ENCODE data around the gene NFX1.
"Not testable (repeated sequence)": the region's sequence is repeated elsewhere in the genome, so short reads cannot be mapped to it uniquely, and the experiment has no call there.

NFX1 gene

DNA sequence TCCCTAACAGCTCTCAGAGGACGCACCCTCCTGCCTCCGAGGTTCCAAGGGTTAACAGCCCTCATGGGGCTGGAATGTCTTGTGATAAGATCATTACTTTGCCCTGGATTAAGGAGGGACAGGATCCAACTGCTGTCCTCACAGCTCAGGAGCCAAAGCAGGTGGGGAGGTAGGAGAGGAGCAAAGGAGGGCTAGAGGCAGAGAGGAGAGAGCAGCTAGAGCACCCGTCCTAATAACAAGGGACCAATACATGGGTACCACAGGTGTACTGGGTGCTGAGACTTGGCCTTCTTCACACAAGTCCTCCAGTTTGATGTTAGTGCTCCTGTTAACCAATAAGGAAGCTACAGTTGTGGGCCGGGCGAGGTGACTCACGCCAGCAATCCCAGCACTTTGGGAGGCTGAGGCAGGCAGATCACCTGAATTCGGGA is 102.3 kb downstream of the NFX1 start:
- DNase-seq = not testable (repeated sequence)

DNA sequence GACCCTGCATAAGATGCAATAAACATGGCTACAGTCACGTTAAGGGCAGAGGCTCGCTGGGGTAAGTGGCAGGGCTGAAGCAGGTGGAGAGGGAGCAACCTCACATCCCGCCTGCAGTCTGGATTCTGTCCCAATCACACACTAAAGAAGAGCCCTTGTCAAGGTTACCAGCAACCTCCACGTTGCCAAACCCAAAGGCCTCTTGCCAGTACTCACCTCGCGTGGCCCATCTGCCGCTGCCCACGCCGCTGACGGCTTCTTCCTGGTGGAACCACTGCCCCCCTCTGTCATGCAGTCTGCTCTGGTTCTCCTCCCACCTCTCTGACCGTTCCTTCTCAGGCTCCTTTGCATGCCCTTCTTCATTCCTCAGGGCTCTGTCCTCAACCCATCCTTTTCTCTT is 103.3 kb downstream of the NFX1 start:
- DNase-seq = no peak

DNA sequence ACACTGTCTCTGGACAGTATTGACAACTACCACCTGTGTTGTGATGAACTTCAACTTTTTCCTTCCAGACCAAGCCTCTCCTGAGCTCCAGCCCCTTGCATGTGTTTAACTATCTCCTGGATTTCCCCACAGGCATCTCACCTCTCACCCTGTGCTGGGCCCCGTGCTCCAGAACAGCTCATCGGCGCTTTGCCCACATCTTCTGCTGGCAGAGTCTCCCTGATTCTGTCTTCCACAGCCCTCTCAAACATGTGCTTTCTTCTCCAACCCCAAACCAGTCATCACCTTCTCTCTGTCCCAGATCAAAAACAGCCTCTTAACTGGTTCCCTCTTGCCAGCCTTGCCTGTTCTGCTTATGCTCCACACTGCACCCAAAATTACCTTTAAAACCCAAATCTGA is 103.7 kb downstream of the NFX1 start:
- DNase-seq = not testable (repeated sequence)

- DNase-seq = not testable (repeated sequence)
Observed at GRCh38 chr9:33395159-33395879, 105.0 kb downstream of the NFX1 start.

GRCh38 chr9:33397801-33398200 is 107.5 kb downstream of the NFX1 start:
- not testable (repeated sequence) for DNase-seq

GRCh38 chr9:33399047-33399446 is 108.7 kb downstream of the NFX1 start:
- not testable (repeated sequence) for DNase-seq

GRCh38 chr9:33401809-33402208 is 111.5 kb downstream of the NFX1 start:
- DNase-seq = not testable (repeated sequence)

GRCh38 chr9:33402371-33402770 is 112.1 kb downstream of the NFX1 start, which contains the start of gene AQP7:
TSS of gene AQP7 (minus strand) at chr9:33402568. CDS start at chr9:33401262, 1,306 bp downstream.
- DNase-seq = not testable (repeated sequence)

GRCh38 chr9:33403941-33404787 is 113.8 kb downstream of the NFX1 start:
- no peak for DNase-seq

- DNase-seq = no peak
Observed at GRCh38 chr9:33404788-33405362, 114.6 kb downstream of the NFX1 start.

- DNase-seq = no peak
Observed at GRCh38 chr9:33407061-33407460, 116.7 kb downstream of the NFX1 start.

GRCh38 chr9:33408087-33408486 is 117.8 kb downstream of the NFX1 start:
- no peak for DNase-seq

DNA sequence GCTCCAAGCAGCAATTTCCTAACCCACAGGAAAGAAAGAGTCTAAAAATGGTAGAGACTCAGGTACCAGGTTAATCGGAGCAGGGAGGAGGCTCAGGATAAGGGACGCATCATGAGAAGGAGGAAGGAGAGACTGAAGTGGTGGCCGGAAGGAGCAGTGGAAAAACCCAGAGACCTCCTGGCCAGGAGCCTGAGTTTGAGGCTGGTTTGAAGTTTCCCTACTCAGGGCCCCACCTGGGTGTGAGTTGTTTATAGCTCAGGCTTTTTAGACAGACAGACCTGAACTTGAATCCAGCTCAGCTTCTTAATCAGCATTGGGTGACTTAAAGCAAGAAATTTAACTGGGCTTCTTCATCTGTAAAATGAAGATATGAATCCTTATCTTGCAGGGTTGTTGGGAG is 124.0 kb downstream of the NFX1 start:
- no peak for DNase-seq

DNA sequence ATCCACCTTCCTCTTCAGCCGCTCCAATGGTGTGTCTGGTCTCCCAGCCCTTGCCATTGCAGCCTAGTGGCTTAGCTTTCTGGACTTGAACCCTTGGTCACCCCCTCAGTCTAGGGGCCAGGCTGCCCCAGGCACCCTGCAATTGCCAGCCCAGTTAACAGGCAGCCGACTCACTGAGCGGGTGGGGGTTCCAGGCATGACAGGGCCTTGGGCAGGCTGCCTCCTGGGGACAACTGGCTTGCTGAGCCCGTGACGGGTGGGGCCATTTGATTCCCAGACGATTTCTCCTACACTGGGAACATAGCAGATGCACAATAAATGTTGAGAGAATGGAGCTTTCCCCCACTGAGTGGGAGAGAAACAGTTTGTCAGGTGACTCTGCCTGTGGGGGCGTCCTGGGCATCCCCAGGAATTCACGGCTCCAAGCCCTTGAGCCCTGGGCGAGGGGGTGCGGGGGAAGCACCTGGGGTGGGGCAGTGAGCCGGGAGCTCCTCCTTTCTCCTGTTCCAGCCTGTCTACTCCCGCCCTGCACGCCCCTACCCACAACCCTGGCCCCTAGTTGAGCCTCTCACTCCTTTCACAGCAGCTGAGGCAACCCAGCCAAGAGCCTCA is 124.7 kb downstream of the NFX1 start:
- DNase-seq = no peak

- DNase-seq = peak; percentile 34 to 67
Observed at GRCh38 chr9:33415501-33416038, 125.3 kb downstream of the NFX1 start.

DNA sequence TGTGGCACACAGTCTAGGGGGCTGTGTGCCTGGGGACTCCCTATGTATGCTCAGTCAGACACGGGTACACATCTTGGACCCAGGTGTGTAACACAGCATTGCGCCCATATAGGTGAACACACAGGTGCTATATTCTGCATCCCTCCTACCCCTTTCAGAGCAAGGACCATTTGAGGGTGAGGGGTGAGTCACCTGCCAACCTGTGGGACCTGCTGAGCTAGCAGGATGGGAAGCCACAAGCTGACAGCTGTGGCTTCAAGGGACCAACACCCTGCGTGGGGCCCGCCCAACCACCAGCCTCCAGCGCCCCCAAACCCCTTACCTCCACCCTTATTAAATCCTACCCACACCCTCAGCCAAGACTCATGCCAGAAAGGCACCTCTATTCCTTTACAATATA is 126.7 kb downstream of the NFX1 start:
- no peak for DNase-seq

- DNase-seq = peak in 1 of 2 experiments; percentile 45
Observed at GRCh38 chr9:33418090-33418489, 127.8 kb downstream of the NFX1 start.

DNA sequence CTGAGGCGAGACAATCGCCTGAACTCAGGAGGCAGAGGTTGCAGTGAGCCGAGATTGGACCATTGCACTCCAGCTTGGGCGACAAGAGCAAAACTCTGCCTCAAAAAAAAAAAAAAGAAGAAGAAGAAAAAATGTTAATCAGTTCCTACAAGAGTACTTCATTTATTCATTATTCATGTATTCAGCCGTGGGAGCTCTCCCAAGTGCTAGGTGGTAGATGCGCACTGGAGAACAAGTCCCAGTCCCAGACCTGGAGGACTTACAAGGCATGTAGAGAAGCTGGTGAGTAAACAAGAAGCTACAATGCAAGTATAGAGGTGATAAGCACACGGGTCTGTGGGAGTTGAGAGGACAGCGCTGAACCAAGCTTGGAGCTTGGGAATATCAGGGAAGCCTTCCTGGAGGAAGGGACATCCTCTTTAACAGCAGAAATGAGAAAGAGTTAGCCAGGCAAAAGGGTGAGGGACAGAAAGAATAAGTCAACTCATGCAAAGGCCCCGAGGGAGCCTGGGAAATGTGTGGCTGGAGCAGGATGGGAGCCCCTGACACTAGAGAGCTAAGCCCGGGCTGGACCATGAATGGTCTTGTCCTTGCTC is 129.5 kb downstream of the NFX1 start:
- DNase-seq = no peak

Measured in NCI-H526 (cell line).